Ramos (cell line): ENCODE data around the gene NANS.
"Not testable (repeated sequence)": the region's sequence is repeated elsewhere in the genome, so short reads cannot be mapped to it uniquely, and the experiment has no call there.

Experiments
- in situ Hi-C: fragments of 300-500 bp; cut with MboI; formaldehyde crosslinking; loops from one replicate; pipeline ENCODE4 v1.14.3; 2022; ENCODE audit warnings: low sequenced_read_pairs; ENCODE audit not compliant: unreplicated experiment

The NANS gene

GRCh38 chr9:98124637-98125426, 68.3 kb downstream of the NANS start:
- in situ Hi-C loops: loop anchor here (25.0 kb wide), 1 partner anchor 1962 kb away; the partner anchor contains the start of genes ERP44 and INVS

- in situ Hi-C loops: no loop called here
These were observed 70.7 kb downstream of the NANS start for GRCh38 chr9:98127226-98127625.

GRCh38 chr9:98128316-98128715, 71.8 kb downstream of the NANS start:
- in situ Hi-C loops: no loop called here

GRCh38 chr9:98129451-98129881, 72.9 kb downstream of the NANS start:
- in situ Hi-C loops: no loop called here

GRCh38 chr9:98130060-98130459, 73.5 kb downstream of the NANS start:
- in situ Hi-C loops: not testable (repeated sequence)

- in situ Hi-C loops: no loop called here
These were observed 74.2 kb downstream of the NANS start for GRCh38 chr9:98130576-98131228.

- in situ Hi-C loops: no loop called here
These were observed 75.6 kb downstream of the NANS start for GRCh38 chr9:98132158-98132557.
